Activated CD8-positive, alpha-beta memory T cell treated with anti-CD3 and anti-CD28 coated beads for 4 hours (primary cell): Measurements from ENCODE around the gene KANK4.
"Not testable (repeated sequence)": the region's sequence is repeated elsewhere in the genome, so short reads cannot be mapped to it uniquely, and the experiment has no call there.

Experiments
- DNase-seq, 2 donors: peaks; one replicate each; pipeline ENCODE4 v3.0.0-alpha.2; 2020; ENCODE audit warnings: low read depth in 2 of 2

KANK4 gene

GRCh38 chr1:62237950-62238374 lies 81.3 kb downstream of the KANK4 start:
- no peak for DNase-seq

DNA sequence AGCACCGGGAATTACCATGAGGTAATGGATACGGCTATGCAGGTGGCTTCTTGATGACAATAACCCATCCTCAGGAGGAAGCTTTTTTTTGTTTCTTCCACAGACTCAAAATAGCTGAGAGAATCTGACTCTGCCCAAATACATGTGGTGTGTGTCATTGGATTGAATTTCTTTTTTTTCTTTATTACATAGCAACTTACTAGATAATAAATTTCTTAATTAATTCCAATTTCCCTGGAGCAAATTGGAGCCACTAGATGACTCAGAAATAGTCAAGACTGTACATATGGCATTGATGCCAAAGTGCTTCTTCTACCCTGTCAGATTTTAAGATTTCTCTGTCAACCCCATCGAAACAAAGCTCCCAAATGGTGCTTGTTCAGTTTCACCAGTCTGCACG lies 81.9 kb downstream of the KANK4 start:
- no peak for DNase-seq

GRCh38 chr1:62235576-62235975 lies 83.7 kb downstream of the KANK4 start:
- no peak for DNase-seq

GRCh38 chr1:62234688-62235087 lies 84.5 kb downstream of the KANK4 start:
- DNase-seq, result no peak

- DNase-seq, result no peak
Observed at GRCh38 chr1:62233926-62234450, 85.2 kb downstream of the KANK4 start.

- no peak for DNase-seq
Observed at GRCh38 chr1:62232871-62233278, 86.4 kb downstream of the KANK4 start.

DNA sequence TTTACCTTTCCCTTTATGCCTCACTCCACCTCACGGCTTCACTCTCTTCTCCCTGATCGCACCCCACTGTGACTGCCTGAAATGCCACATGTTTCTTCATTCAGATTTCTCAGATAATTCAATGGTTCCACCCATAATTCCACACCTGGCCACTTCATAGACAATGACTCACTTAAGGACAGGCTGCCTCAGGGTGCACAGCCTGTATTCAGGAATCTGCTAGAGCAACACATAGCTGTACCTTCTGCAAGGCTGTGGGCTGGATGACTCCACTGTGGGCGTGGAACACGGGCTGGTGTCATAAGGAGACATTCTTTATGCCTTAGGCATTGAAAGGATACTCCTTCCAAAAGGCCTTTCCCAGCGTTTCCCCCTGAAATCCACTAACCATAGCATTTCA lies 88.5 kb downstream of the KANK4 start:
- no peak for DNase-seq

- no peak for DNase-seq
Observed at GRCh38 chr1:62229932-62230331, 89.3 kb downstream of the KANK4 start.

- DNase-seq, result no peak
Observed at GRCh38 chr1:62229468-62229867, 89.8 kb downstream of the KANK4 start.

- no peak for DNase-seq
Observed at GRCh38 chr1:62228883-62229187, 90.4 kb downstream of the KANK4 start.

GRCh38 chr1:62228136-62228882 lies 90.9 kb downstream of the KANK4 start:
- DNase-seq, result no peak

- no peak for DNase-seq
Observed at GRCh38 chr1:62227496-62227895, 91.7 kb downstream of the KANK4 start.

DNA sequence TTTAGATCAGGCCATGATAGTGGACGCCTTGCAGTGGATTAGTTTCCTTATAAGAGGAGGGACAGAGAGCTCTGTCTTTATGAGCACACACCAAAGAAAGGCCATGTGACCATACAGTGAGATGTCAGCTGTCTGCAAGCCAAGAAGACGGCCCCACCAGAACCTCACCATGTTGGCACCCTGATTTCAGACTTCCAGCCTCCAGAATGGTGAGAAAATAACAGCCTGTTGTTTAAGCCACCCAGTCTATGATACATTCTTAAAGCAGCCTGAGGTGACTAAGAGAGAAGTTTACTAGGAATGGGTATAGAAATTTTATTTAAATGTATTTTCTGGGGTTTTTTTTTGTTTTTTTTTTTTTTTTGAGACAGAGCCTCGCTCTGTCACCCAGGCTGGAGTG lies 95.1 kb downstream of the KANK4 start:
- no peak for DNase-seq

DNA sequence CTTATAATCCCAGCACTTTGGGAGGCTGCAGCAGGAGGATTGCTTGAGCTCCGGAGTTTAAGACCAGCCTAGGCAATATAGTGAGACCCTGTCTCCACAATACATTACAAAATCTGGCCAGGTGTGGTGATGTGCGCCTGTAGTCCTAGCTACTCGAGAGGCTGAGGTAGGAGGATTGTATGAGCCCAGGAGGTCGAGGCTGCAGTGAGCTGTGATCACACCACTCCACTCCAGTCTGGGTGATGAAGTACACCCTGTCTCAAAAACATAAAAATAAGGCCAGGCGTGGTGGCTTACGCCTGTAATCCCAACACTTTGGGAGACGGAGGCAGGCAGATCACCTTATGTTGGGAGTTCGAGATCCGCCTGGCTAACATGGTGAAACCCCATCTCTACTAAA lies 96.9 kb downstream of the KANK4 start:
- DNase-seq, result no peak

DNA sequence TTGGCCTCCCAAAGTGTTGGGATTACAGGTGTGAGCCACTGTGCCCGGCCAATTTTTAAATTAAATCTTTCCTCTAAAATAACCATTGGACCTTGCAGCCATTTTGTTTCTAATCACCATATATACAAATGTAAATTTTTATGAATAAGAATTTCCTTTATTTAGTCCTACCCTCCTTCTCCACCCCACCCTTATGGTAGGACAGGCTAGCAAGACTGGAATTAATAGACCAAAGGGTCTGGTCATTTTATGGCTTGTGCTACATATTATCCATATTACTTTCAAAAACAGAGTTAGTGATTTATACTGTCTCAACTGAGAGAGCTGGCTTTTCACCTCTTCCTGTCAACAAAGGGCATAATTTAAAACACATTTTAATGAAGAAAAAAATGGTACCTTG lies 98.1 kb downstream of the KANK4 start:
- no peak for DNase-seq

DNA sequence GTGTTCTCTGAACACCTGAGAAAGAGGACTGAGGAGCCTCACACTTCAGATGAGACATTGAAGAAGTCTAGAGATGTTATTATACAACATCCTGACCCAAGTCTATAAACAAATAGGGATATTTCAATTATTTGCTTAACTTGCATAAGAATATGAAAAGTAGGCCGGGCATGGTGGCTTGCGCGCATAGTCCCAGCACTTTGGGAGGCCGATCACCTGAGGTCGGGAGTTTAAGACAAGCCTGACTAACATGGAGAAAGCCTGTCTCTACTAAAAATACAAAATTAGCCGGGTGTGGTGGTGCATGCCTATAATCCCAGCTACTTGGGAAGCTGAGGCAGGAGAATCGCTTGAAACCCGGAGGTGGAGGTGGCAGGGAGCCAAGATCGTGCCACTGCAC lies 98.8 kb downstream of the KANK4 start:
- DNase-seq, result not testable (repeated sequence)

DNA sequence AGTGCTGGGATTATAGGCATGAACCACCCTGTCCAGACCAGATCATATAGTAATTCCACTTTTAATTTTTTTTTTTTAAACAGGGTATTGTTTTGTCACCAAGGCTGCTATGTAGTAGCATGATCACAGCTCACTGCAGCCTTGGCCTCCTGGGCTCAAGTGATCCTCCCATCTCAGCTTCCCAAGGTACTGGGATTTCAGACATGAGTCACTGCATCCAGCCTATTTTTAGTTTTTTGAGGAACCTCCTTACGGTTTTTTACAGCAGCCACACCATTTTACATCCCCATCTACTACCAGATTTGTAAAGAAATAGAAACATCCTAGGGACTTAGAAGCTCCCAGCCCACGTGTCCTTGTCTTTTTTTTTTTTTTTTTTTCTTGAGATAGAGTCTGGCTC lies 100.6 kb downstream of the KANK4 start:
- DNase-seq, result no peak

DNA sequence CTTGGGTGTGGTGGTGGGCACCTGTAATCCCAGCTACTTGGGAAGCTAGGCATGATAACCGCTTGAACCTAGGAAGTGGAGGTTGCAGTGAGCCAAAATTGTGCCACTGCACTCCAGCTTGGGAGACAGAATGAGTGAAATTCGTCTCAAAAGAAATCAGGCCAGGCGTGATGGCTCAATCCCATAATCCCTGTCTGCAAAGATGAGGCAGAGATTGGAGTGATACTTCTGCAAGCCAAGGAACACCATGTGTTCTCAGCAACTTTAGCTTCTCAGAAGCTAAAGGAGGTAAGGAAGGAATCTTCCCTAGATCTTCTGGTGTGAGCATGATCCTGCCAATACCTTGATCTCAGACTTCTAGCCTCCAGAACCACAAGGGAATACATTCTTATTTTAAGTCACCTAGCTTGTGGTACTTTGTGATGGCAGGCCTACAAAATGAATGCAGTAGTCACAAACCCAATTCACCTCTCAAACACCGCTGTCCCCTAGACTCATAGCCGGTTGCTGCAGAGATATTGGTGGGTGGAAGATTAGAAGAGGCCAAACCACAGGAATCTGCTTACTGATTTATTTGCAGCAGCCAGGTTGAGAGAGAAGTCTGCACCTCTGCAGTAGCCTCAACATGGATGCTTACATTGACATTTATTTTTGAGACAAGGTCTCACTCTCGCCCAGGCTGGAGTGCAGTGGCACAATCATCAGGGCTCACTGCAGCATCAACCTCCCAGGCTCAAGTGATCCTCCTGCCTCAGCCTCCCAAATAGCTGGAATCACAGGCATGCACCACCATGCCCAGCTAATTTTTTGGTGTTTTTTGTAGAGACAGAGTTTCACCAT lies 105.9 kb downstream of the KANK4 start:
- no peak for DNase-seq

GRCh38 chr1:62212411-62212810 lies 106.8 kb downstream of the KANK4 start:
- no peak for DNase-seq

- no peak for DNase-seq
Observed at GRCh38 chr1:62210960-62211359, 108.3 kb downstream of the KANK4 start.

GRCh38 chr1:62209931-62210595 lies 109.2 kb downstream of the KANK4 start:
- DNase-seq, result no peak

GRCh38 chr1:62208970-62209369 lies 110.3 kb downstream of the KANK4 start:
- no peak for DNase-seq

- DNase-seq, result no peak
Observed at GRCh38 chr1:62208087-62208486, 111.1 kb downstream of the KANK4 start.
